ENCODE data around the gene CLDN22. TPM values are rescaled to one million over a fixed set of nuclear protein-coding genes. Genes with fewer than 3 reads are reported as not detected.
"Not testable (repeated sequence)": the region's sequence is repeated elsewhere in the genome, so short reads cannot be mapped to it uniquely, and the experiment has no call there.

Gene CLDN22
- total RNA-seq, 2 experiments from 2014 or later = not detected

GRCh38 chr4:183348136-183348535 is 28.1 kb upstream of the CLDN22 start:
- POLR2A ChIA-PET = no interaction called here
- CTCF ChIA-PET = no interaction called here

- CTCF ChIA-PET = no interaction called here
- POLR2A ChIA-PET = no interaction called here
Observed at GRCh38 chr4:183347566-183347965, 27.5 kb upstream of the CLDN22 start.

- CTCF ChIA-PET = no interaction called here
- POLR2A ChIA-PET = no interaction called here
Observed at GRCh38 chr4:183347146-183347545, 27.1 kb upstream of the CLDN22 start.

GRCh38 chr4:183345261-183345660 is 25.2 kb upstream of the CLDN22 start:
- CTCF ChIA-PET = no interaction called here
- POLR2A ChIA-PET = no interaction called here

GRCh38 chr4:183344523-183345255 is 24.6 kb upstream of the CLDN22 start:
- CTCF ChIA-PET = no interaction called here

GRCh38 chr4:183343730-183344129 is 23.7 kb upstream of the CLDN22 start:
- ChIA-PET CTCF (interaction anchor here (0.5 to 0.6 kb wide), 2 partner anchors 67 to 517 kb away, joined by 3 read pairs; no protein-coding TSS in a partner anchor), POLR2A (no interaction called here)

More at GRCh38 chr4:183344523-183345255, 24.6 kb upstream of the CLDN22 start:
- POLR2A ChIA-PET = no interaction called here

GRCh38 chr4:183342541-183343533 is 22.8 kb upstream of the CLDN22 start:
- ChIA-PET CTCF (no interaction called here), POLR2A (no interaction called here)

- ChIA-PET POLR2A (no interaction called here), CTCF (no interaction called here)
Observed at GRCh38 chr4:183337833-183338232, 17.8 kb upstream of the CLDN22 start.

- ChIA-PET POLR2A (no interaction called here), CTCF (no interaction called here)
Observed at GRCh38 chr4:183337349-183337748, 17.3 kb upstream of the CLDN22 start.

GRCh38 chr4:183335369-183335940 is 15.4 kb upstream of the CLDN22 start:
- POLR2A ChIA-PET = no interaction called here
- CTCF ChIA-PET = no interaction called here

- ChIA-PET CTCF (no interaction called here), POLR2A (no interaction called here)
Observed at GRCh38 chr4:183333983-183334382, 13.9 kb upstream of the CLDN22 start.

GRCh38 chr4:183333202-183333601 is 13.1 kb upstream of the CLDN22 start:
- CTCF ChIA-PET = no interaction called here
- POLR2A ChIA-PET = no interaction called here

GRCh38 chr4:183332447-183332846 is 12.4 kb upstream of the CLDN22 start:
- CTCF ChIA-PET = no interaction called here
- POLR2A ChIA-PET = no interaction called here

- CTCF ChIA-PET = no interaction called here
- POLR2A ChIA-PET = no interaction called here
Observed at GRCh38 chr4:183330841-183331240, 10.8 kb upstream of the CLDN22 start.

GRCh38 chr4:183329954-183330742 is 10.1 kb upstream of the CLDN22 start:
- CTCF ChIA-PET = no interaction called here

GRCh38 chr4:183329244-183329643 is 9.2 kb upstream of the CLDN22 start:
- ChIA-PET CTCF (no interaction called here), POLR2A (no interaction called here)

More at GRCh38 chr4:183329954-183330742, 10.1 kb upstream of the CLDN22 start:
- POLR2A ChIA-PET = no interaction called here

GRCh38 chr4:183328832-183329231 is 8.8 kb upstream of the CLDN22 start:
- ChIA-PET CTCF (no interaction called here), POLR2A (no interaction called here)

- ChIA-PET CTCF (no interaction called here), POLR2A (no interaction called here)
Observed at GRCh38 chr4:183327827-183328226, 7.8 kb upstream of the CLDN22 start.

- ChIA-PET CTCF (no interaction called here), POLR2A (no interaction called here)
Observed at GRCh38 chr4:183326853-183327252, 6.8 kb upstream of the CLDN22 start.

GRCh38 chr4:183326387-183326786 is 6.3 kb upstream of the CLDN22 start:
- CTCF ChIA-PET, POLR2A ChIA-PET: not testable (repeated sequence)

All from activated CD8-positive, alpha-beta memory T cell treated with anti-CD3 and anti-CD28 coated beads for 36 hours (primary cell).